ENCODE measurements around the gene TULP4.
"Not testable (repeated sequence)": the region's sequence is repeated elsewhere in the genome, so short reads cannot be mapped to it uniquely, and the experiment has no call there.

TULP4 gene

GRCh38 chr6:158344534-158344933, 32.3 kb downstream of the TULP4 start:
- no peak for TF ChIP-seq CTCF (IDR thresholded peaks at IDR 0.05; ENCODE audit: low read depth, low read length)
- no peak overlapping the region for H3K4me3 ChIP-seq (ENCODE audit: low read depth, low read length)

- not testable (repeated sequence) for H3K4me3 ChIP-seq (ENCODE audit: low read depth, low read length)
These were observed 33.2 kb downstream of the TULP4 start for GRCh38 chr6:158345444-158345843.

- no peak for TF ChIP-seq CTCF (IDR thresholded peaks at IDR 0.05; ENCODE audit: low read depth, low read length)
These were observed 35.1 kb downstream of the TULP4 start for GRCh38 chr6:158347335-158347734.

GRCh38 chr6:158348737-158349504, 36.7 kb downstream of the TULP4 start:
- not testable (repeated sequence) for H3K4me3 ChIP-seq (ENCODE audit: low read depth, low read length)

More at GRCh38 chr6:158347335-158347734, 35.1 kb downstream of the TULP4 start:
- no peak overlapping the region for H3K4me3 ChIP-seq (ENCODE audit: low read depth, low read length)

- not testable (repeated sequence) for H3K4me3 ChIP-seq (ENCODE audit: low read depth, low read length)
These were observed 37.4 kb downstream of the TULP4 start for GRCh38 chr6:158349505-158350275.

GRCh38 chr6:158350731-158351130, 38.5 kb downstream of the TULP4 start:
- not testable (repeated sequence) for H3K4me3 ChIP-seq (ENCODE audit: low read depth, low read length)

- H3K4me3 ChIP-seq (ENCODE audit: low read depth, low read length), result no peak overlapping the region
- no peak for TF ChIP-seq CTCF (IDR thresholded peaks at IDR 0.05; ENCODE audit: low read depth, low read length)
These were observed 41.9 kb downstream of the TULP4 start for GRCh38 chr6:158353883-158354877.

- TF ChIP-seq CTCF (IDR thresholded peaks at IDR 0.05; ENCODE audit: low read depth, low read length), result no peak
- no peak overlapping the region for H3K4me3 ChIP-seq (ENCODE audit: low read depth, low read length)
These were observed 44.6 kb downstream of the TULP4 start for GRCh38 chr6:158356586-158357546.

Data from WI38 (cell line).